Measurements from ENCODE around the gene IDH3A.
"Not testable (repeated sequence)": the region's sequence is repeated elsewhere in the genome, so short reads cannot be mapped to it uniquely, and the experiment has no call there.

The IDH3A gene

DNA sequence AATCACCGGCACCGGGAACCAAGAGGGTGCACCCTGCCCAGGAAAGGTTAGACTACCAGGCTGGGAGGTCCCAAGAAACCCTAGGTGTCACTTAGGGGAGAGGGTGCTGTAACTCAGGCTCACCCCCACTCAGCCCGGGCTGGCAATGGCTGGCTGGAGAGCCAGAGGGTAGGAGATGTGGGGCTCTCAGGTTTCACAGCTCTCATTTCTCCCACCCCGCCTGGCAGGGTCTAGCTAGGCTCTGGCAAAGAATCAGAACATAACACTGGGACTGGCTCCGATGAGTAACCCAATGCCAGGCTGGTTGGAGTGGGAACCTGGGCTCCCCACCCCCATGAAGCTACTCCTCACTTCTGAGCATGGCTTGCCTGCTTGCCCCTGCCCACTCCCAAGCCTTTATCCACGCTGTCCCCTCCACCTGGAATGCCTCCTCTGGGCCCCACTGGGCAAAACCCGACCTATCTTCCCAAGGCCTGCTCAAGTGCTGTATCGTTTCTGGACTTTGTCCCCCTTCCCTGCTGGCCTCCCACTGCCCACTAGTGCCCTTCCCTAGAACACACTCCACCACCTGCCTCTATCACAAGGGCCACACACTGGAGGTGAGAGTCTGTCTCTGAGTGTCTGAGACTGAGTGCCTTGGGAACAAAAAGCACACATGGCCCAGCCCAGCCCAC lies 19.9 kb upstream of the IDH3A start:
- no peak for DNase-seq (ENCODE audit: low read depth, low spot score)

- no peak for DNase-seq (ENCODE audit: low read depth, low spot score)
Measured at GRCh38 chr15:78129751-78130287, 19.3 kb upstream of the IDH3A start.

DNA sequence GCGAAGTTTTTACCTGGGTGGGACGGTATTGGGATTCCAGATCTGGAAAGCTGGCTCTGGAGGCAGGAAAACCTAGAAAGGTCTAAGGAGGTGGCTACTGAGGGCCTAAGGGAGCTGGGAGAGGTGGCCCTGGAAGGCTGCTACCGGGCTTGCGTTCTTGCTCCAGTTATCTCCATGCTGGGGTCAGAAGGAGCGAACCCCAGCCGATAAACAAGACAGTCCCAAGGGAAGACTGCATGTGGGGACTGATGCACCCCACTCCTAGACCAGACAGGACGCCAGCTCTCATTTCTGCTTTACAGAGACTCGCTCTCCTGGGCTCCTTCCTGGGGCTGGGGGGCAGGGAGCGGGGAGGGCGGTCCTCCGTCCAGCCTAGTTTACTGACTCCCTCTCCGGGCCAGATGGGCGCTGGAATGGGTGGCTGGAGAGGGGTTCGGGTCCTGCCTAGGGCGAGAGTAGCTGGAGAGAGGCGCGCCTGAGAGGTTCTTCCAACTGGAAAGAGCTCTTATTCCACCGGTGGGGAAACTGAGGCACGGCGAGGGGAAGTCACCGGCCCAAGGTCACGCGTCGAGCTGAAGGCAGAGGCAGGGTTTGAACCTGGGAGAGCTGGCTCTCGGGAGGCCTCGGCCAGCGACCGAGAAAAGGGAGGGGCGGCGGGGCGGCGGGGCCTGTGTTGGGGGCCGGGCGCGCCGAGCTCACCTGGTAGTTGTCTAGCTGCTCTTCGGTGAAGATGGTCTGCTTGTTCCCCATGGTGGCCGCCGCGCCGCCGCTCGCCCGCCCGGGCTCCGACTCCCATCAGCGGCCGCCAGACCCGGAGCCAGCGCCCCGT lies 18.5 kb upstream of the IDH3A start:
- DNase-seq (ENCODE audit: low read depth, low spot score) = no peak

DNA sequence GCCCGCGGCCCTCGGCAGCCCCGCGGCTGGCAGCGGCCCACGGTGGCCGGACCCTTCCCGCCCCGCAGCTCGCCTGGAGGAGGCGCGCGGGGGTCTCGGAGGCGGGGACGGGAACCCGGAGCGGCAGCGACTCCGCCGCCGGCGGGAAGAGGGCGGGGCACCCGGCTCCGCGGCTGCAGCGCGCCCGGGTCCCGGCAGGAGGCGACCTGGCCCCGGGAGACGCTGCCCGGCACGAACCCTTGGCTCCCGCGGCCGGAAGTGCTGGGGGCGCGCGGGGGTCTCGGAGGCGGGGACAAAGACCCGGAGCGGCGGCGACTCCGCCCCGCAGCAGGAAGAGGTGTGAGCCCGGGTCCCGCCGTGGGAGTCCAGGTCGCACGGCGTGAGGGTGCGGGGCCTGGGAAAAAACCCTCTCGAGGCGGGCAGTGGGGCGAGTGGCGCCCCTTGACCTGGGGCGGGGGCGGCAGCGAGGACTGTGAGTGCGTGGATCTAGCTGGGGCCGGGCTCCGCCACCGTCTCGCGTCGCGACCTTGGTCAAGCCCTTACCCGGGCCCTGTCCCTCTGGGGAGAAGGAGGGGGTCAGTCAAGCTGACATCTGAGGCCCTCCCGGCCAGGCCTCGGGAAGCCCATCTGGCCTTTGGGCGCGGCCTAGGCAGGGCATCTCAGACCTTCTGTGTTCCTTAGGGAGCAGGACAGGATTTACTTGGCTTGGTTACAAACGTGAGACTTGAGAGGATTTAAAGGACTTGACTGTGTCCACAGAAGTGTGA lies 17.7 kb upstream of the IDH3A start, which contains the start of gene CIB2:
Gene CIB2 (minus strand): TSS at position 151 of the 767 bp plus-strand sequence. CDS start 230 bp downstream, outside the sequence.
- DNase-seq (ENCODE audit: low read depth, low spot score) = no peak

DNA sequence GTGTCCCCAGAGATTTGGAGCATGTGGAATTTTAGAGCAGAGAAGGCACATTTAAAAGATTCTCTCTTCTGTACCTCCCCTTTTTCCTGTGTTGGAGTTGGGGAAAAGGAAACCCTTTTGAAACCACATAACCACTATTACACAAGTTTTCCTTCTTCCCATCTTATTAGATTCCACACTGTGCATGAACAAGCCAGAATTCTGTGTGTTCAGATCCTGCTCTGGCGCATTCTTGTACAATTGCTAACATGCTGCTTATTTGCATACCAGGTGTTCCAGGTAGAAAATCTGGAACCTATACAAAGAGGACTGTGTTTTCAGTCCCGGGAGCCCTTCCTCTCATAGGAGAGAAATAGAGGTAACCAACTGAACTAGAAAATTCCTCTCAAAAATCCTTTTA lies 15.4 kb upstream of the IDH3A start:
- no peak for DNase-seq (ENCODE audit: low read depth, low spot score)

- no peak for DNase-seq (ENCODE audit: low read depth, low spot score)
Measured at GRCh38 chr15:78139578-78139977, 9.6 kb upstream of the IDH3A start.

DNA sequence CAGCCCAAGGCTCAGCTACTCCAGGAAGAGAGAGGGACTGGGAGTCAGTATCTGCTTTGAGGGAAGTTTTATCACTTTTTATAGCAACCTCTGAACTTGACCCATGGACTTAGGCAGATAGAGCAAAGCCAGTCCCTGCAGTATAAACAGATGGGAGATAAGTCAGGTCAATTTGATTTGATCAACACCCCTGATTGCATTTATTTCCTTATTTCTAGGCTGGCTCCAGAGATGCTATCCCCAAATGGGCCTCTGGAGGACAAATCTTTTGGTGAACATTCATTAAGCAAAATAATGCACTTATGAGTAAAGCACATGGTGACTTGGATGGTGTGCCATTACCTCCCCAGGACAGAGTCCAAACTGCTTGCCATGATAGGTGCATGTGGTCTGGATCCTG lies 8.9 kb upstream of the IDH3A start:
- DNase-seq (ENCODE audit: low read depth, low spot score) = no peak

- no peak for DNase-seq (ENCODE audit: low read depth, low spot score)
Measured at GRCh38 chr15:78142332-78142731, 6.8 kb upstream of the IDH3A start.

GRCh38 chr15:78146425-78147154 lies 2.6 kb upstream of the IDH3A start:
- no peak for DNase-seq (ENCODE audit: low read depth, low spot score)

GRCh38 chr15:78147566-78147965 lies 1.6 kb upstream of the IDH3A start:
- DNase-seq (ENCODE audit: low read depth, low spot score) = no peak

DNA sequence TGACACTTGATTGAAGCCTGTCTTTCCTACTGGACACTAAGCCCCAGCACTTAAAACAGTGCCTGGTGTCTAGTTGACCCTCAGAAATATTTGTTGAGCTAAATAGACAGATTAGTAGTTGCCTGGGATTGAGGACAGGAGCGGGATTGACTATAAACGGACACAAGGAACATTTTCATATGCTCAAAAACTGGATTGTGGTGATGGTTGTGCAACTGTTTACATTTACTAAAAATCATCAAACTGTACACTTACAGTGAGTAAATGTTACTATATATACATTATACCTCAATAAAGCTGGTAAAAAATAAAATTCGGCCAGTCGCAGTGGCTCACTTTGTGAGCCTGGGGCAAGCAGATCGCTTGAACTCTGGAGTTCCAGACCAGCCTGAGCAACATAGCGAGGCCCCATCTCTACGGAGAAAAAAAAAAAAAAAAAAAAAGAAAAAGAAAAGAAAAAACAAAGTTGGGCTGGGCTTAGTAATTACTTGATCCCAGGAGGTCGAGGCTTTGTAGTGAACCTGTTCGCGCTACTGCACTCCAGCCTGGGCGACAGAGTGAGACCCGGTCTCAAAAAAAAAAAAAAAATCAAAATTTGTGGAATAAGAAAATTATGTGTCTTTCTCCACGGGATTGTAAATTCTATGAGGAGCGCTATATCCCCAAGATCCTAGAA lies 632 bp upstream of the IDH3A start:
- no peak for DNase-seq (ENCODE audit: low read depth, low spot score)

DNA sequence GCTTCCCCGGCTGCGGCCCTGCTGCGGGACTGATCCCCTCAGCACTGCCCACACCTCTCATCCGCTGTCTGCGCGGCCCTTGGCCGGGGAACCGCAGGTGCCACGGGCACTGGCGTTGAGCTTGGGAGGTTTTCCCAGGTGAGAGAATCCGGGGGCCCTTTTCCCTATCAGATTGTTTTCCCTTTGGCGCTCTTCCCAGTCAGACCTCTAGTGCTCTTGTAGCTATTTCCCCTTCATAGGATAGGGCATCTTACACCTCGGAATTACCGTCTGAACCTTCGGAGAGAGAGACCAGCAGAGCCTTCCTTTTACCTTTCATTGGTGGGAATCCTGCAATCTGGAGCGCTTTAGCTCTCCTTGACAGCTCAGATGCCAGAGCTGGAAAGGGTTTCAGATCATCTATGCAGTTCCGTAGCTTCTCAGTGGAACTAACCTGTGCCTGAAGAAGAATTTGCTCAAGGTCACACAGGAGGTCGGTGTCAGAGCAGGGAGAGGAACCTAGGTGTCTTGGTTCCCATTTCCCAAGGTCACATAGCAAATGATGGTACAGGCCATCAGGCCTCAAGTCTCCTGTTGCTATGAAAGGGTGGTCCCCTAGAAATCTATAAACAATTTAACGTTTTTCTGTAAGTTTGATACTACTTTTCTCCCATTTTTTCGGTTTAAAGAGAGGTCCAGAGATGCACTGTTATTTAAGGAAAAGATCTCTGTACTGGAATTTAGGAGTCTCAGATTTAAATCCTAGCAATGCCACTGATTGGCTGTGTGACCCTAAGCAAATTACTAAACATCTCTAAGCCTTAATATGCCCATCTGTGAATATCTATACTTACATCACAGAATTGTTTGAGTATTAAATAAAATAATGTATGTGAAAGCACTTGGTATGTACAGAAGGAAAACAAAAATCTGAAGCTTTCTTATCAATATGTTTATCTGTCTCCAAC lies 916 bp downstream of the IDH3A start:
- DNase-seq (ENCODE audit: low read depth, low spot score) = no peak

DNA sequence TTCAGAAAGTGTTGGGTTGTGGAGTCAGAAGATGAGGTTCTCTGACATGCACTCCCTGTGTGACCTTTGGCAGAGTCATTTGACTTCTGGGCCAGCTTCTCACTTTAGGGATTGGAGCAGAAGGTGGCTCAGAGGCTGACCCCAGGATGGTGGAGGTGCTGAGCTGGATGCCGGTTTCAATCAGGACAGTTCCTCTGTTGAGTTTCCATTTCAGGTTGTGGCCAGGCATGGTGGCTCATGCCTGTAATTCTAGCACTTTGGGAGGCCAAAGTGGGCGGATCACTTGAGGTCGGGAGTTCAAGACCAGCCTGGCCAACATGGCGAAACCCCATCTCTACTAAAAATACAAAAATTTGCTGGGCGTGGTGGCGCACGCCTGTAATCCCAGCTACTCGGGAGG lies 1.9 kb downstream of the IDH3A start:
- DNase-seq (ENCODE audit: low read depth, low spot score) = not testable (repeated sequence)

- DNase-seq (ENCODE audit: low read depth, low spot score) = no peak
Measured at GRCh38 chr15:78154955-78155354, 5.8 kb downstream of the IDH3A start.

- no peak for DNase-seq (ENCODE audit: low read depth, low spot score)
Measured at GRCh38 chr15:78155355-78155939, 6.3 kb downstream of the IDH3A start.

DNA sequence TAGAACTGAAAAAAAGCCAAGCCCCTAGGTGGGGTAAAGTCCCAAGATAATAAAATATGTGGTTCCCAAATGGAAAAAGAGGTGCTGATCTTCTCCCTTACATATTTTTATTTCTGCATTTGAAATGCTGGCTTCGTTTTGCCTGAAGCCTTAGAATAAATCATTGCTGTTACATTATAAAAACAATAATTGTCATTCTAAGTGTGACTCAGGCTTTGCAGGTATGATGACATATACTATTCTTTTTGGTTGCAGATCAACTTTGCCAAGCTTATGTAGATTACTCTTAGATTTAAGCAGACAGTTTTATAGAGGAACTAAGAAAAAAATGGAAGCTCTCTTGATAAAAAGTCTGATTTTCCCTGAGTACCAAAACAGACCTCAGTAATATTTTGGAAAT lies 7.5 kb downstream of the IDH3A start:
- no peak for DNase-seq (ENCODE audit: low read depth, low spot score)

- DNase-seq (ENCODE audit: low read depth, low spot score) = no peak
Measured at GRCh38 chr15:78157203-78157602, 8.0 kb downstream of the IDH3A start.

DNA sequence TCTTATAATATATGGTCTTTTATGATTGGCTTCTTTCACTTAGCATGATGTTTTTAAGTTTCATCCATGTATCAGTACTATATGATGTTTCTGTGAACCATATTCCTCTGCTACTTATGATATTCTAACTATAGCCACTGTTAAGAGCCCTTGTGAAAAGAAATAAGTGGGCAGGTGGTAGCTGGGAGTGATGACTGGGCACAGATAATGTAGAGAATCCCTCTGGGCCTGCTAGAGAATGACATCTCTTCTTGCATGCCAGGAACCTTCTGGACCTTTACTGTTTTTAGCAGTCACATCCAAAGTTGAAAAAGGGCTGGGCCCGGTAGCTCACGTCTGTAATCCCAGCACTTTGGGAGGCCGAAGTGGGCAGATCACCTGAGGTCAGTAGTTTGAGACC lies 10.2 kb downstream of the IDH3A start:
- no peak for DNase-seq (ENCODE audit: low read depth, low spot score)

DNA sequence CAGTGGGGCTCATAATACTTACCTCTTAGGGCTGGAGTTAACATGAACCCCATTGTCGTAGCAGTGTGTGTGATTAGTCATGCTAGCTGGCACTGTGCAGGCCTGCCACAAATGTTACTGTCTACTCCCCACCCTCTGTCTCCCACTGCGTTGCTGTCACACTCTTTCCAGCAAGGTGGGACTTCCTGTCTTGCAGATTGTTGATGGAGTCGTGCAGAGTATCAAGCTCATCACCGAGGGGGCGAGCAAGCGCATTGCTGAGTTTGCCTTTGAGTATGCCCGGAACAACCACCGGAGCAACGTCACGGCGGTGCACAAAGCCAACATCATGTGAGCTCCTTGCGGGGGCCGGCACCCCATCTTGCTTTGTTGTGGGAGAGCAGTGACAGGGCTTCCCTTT lies 12.9 kb downstream of the IDH3A start:
- DNase-seq (ENCODE audit: low read depth, low spot score) = no peak

Measured in iPS DF 19.7 (cell line).